ENCODE results near the gene FAM120B. TPM values are rescaled to one million over a fixed set of nuclear protein-coding genes. Genes with fewer than 3 reads are reported as not detected.

Gene FAM120B
- total RNA-seq, 1 experiment from 2014 or later: 25.2 TPM

GRCh38 chr6:170450916-170451761 is 144.6 kb downstream of the FAM120B start:
- H2AFZ ChIP-seq (ENCODE audit: low read depth, low read length, poor library complexity, severe bottlenecking): no peak overlapping the region
- ATAC-seq (no peak), DNase-seq (ENCODE audit: low read depth, low spot score) (no peak)
- no peak overlapping the region for H3K9ac ChIP-seq (ENCODE audit: low read length)
- POLR2A ChIA-PET: no interaction called here
- no peaks in the 10 kb centered on the region for H3K79me2 ChIP-seq (ENCODE audit: insufficient read depth, low read length)
- H3K4me2 ChIP-seq (ENCODE audit: low read length): no peak overlapping the region
- no peaks in the 10 kb centered on the region for H4K20me1 ChIP-seq (ENCODE audit: insufficient read depth)
- CTCF ChIA-PET: no interaction called here
- intact Hi-C loops (cut with micrococcal nuclease): no loop called here
- H3K36me3 ChIP-seq (ENCODE audit: control insufficient read depth in 1 of 2, insufficient read depth in 2 of 2, low read length in 2 of 2): no peaks in the 10 kb centered on the region
- H3K4me1 ChIP-seq (ENCODE audit: control insufficient read depth in 1 of 2, insufficient read depth in 2 of 2, low read length in 2 of 2): no peaks in the 10 kb centered on the region
- no peak overlapping the region for H3K4me3 ChIP-seq (replicated peaks in 1 of 2; ENCODE audit: low read depth in 1 of 2, low read length in 2 of 2)
- no TSS peak for BruUV-seq (replicated peaks)
- RAD21 ChIA-PET (ENCODE audit: low non-redundant PET in 1 of 2, low total read pairs in 2 of 2, uncharacterized antibody in 2 of 2, unreplicated experiment in 2 of 2): no interaction called here
- TF ChIP-seq EZH2phosphoT487 (IDR thresholded peaks at IDR 0.05; ENCODE audit: borderline replicate concordance): no peak
- no peak for TF ChIP-seq SIN3A (IDR thresholded peaks at IDR 0.05; ENCODE audit: low read depth)
- TF ChIP-seq FOSL1 (IDR thresholded peaks at IDR 0.05; ENCODE audit: low read depth): no peak
- TF ChIP-seq EZH2 (IDR thresholded peaks at IDR 0.05): no peak
- no peak for TF ChIP-seq YY1 (IDR thresholded peaks at IDR 0.05; ENCODE audit: extremely low read depth, insufficient replicate concordance, low read depth, low read length)
- no peak for TF ChIP-seq ZBTB33 (IDR thresholded peaks at IDR 0.05; ENCODE audit: extremely low read depth, insufficient replicate concordance, low read length)
- TF ChIP-seq CTCF (IDR thresholded peaks at IDR 0.05 in 2 of 3, conservative IDR thresholded peaks at IDR 0.05 in 1 of 3; ENCODE audit: borderline replicate concordance in 1 of 3, insufficient read depth in 1 of 3, low read depth in 2 of 3, low read length in 2 of 3): no peak
- TF ChIP-seq ZNF274 (IDR thresholded peaks at IDR 0.05; ENCODE audit: low read depth, low read length): no peak
- peaks cover 0 to 5% of the 10 kb centered on the region in 2 experiments; a peak in 2 of 4 replicates for H3K9me3 ChIP-seq (ENCODE audit: control insufficient read depth in 1 of 2, insufficient read depth in 1 of 2, low read depth in 1 of 2, low read length in 2 of 2)
- no peak overlapping the region for H3K27ac ChIP-seq (ENCODE audit: low read depth, low read length)
- H3K9me2 ChIP-seq (ENCODE audit: insufficient read depth): no peaks in the 10 kb centered on the region
- no peaks in the 10 kb centered on the region for H3K27me3 ChIP-seq (ENCODE audit: insufficient read depth, low read length)

Data from HCT116 (cell line).